ENCODE measurements around the gene WBP2.

DNA sequence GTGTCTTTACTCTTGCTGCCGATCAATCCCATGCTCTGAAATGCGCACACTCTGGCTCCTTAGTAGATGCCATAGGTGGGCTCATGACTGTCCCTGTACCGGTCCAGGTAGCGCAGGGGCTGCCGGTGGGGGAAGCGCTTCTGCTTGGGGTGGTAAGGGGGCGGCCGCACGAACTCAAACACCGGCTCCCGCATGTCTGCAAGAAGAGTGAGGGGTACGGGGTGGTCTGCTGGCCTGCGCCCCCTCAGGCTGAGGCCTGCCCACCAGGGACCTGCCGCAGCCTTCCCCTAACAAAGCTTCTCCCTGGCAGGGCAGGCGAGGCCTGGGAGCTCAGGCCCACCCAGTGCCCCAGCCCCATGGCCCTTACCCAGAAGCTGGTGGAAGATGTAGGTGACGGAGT lies 43.7 kb upstream of the WBP2 start:
- no peak for TF ChIP-seq POLR2A (IDR thresholded peaks at IDR 0.05)
- TF ChIP-seq, protein P1, sequence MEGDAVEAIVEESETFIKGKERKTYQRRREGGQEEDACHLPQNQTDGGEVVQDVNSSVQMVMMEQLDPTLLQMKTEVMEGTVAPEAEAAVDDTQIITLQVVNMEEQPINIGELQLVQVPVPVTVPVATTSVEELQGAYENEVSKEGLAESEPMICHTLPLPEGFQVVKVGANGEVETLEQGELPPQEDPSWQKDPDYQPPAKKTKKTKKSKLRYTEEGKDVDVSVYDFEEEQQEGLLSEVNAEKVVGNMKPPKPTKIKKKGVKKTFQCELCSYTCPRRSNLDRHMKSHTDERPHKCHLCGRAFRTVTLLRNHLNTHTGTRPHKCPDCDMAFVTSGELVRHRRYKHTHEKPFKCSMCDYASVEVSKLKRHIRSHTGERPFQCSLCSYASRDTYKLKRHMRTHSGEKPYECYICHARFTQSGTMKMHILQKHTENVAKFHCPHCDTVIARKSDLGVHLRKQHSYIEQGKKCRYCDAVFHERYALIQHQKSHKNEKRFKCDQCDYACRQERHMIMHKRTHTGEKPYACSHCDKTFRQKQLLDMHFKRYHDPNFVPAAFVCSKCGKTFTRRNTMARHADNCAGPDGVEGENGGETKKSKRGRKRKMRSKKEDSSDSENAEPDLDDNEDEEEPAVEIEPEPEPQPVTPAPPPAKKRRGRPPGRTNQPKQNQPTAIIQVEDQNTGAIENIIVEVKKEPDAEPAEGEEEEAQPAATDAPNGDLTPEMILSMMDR (IDR thresholded peaks at IDR 0.05) = no peak

Data from breast epithelium (tissue), 3 donors.